ENCODE results near the gene SPDYE5. TPM values are rescaled to one million over a fixed set of nuclear protein-coding genes. Genes with fewer than 3 reads are reported as not detected.
"Not testable (repeated sequence)": the region's sequence is repeated elsewhere in the genome, so short reads cannot be mapped to it uniquely, and the experiment has no call there.

SPDYE5 gene
- total and polyA plus RNA-seq, 2 donors (not counting 1 experiment from before 2014, with no cell fraction given) = 0.27 TPM; not detected in 1

- WGBS (ENCODE audit: insufficient coverage) = under 1% methylated on average over 47 of the region's 49 CpGs
- intact Hi-C loops (cut with micrococcal nuclease) = loop anchor here (5.0 kb wide), 1 partner anchor 251 kb away; the partner anchor contains the start of gene HIP1
- peaks cover 12% of the 10 kb centered on the region for H3K4me1 Mint-ChIP-seq
- H3K79me2 ChIP-seq (ENCODE audit: control insufficient read depth, insufficient read depth, low read length); H3K4me1 ChIP-seq (ENCODE audit: control insufficient read depth in 2 of 2, insufficient read depth in 2 of 2, low read length in 2 of 2); CTCF ChIA-PET; H3K27me3 Mint-ChIP-seq; H3K36me3 ChIP-seq (replicated peaks in 1 of 2; ENCODE audit: control extremely low read depth in 1 of 2, control insufficient read depth in 1 of 2, extremely low read depth in 1 of 2, insufficient read depth in 2 of 2, low read length in 1 of 2); H3K9me3 ChIP-seq (ENCODE audit: control extremely low read depth in 1 of 3, control insufficient read depth in 2 of 3, insufficient read depth in 1 of 3, low read length in 2 of 3); H3K9me3 Mint-ChIP-seq (ENCODE audit: insufficient read depth); H4K20me1 ChIP-seq (ENCODE audit: control insufficient read depth, insufficient read depth, low read length, poor library complexity, severe bottlenecking); H3K27me3 ChIP-seq (replicated peaks in 1 of 4; ENCODE audit: control extremely low read depth in 1 of 4, control insufficient read depth in 3 of 4, insufficient read depth in 4 of 4, low read length in 3 of 4): not testable (repeated sequence)
- Histone ChIP-seq H3K4me3 (ENCODE audit: control extremely low read depth in 1 of 5, extremely low read depth in 1 of 5, insufficient read depth in 1 of 5, low read depth in 2 of 5, low read length in 4 of 5) (peak within 1 kb of the TSS; percentile 39 to 85 (median 77)), H3K9ac (ENCODE audit: low read length) (peak within 1 kb of the TSS; percentile 74), H3K27ac (ENCODE audit: low read length in 2 of 2) (peak within 1 kb of the TSS in 1 of 2 donors; percentile 65), H2AFZ (ENCODE audit: insufficient read depth, low read depth, low read length, poor library complexity, severe bottlenecking) (peak within 1 kb of the TSS; percentile 83), H3K4me2 (replicated peaks; ENCODE audit: low read depth, low read length, poor library complexity, severe bottlenecking) (peak within 1 kb of the TSS; percentile 64)
- H3K27ac Mint-ChIP-seq = peak within 1 kb of the TSS; percentile 76
- POLR2A ChIA-PET = interaction anchor here (0.7 to 0.9 kb wide), 2 partner anchors 253 to 1036 kb away, joined by 3 to 4 read pairs; no protein-coding TSS in a partner anchor
- DNase-seq = peak; percentile 82
- peak within 1 kb of the TSS; percentile 94 for H3K4me3 Mint-ChIP-seq
- ATAC-seq (ENCODE audit: low read depth) = peak; percentile 98
Measured at GRCh38 chr7:75485979-75486643, 6.0 kb upstream of the SPDYE5 start, which contains the start of gene POM121C. Gene POM121C, minus strand, starts transcription at chr7:75486299. Its CDS starts 44,803 bp downstream, at chr7:75441496.

DNA sequence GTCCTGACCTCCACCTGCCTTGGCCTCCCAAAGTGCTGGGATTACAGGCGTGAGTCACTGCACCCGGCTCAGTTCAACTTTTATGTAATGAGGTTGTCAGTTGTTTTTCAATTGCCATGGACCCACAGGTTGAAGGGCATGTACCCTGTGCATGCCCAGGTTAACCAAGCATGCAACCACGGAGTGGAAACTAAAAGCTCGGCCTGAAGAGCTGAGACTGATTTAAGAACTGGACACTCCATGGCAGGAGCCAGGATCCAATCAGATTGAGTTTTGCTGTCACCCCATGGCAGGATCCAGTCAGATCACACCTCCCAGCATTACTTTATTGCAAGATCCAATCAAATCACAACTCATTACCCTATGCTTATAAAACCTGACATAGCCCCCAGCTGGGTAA is 16.9 kb downstream of the SPDYE5 start:
- H3K9me3 Mint-ChIP-seq (ENCODE audit: insufficient read depth); H3K36me3 ChIP-seq (replicated peaks in 1 of 2; ENCODE audit: control extremely low read depth in 1 of 2, control insufficient read depth in 1 of 2, extremely low read depth in 1 of 2, insufficient read depth in 2 of 2, low read length in 1 of 2); H3K4me1 ChIP-seq (ENCODE audit: control insufficient read depth in 2 of 2, insufficient read depth in 2 of 2, low read length in 2 of 2); H3K9ac ChIP-seq (ENCODE audit: low read length); DNase-seq; H3K27me3 ChIP-seq (replicated peaks in 1 of 4; ENCODE audit: control extremely low read depth in 1 of 4, control insufficient read depth in 3 of 4, insufficient read depth in 4 of 4, low read length in 3 of 4); H3K4me1 Mint-ChIP-seq; ATAC-seq (ENCODE audit: low read depth); H3K27ac ChIP-seq (ENCODE audit: low read length in 2 of 2); H3K27me3 Mint-ChIP-seq; H3K4me2 ChIP-seq (replicated peaks; ENCODE audit: low read depth, low read length, poor library complexity, severe bottlenecking); H3K4me3 Mint-ChIP-seq; H3K4me3 ChIP-seq (ENCODE audit: control extremely low read depth in 1 of 5, extremely low read depth in 1 of 5, insufficient read depth in 1 of 5, low read depth in 2 of 5, low read length in 4 of 5); H3K9me3 ChIP-seq (ENCODE audit: control extremely low read depth in 1 of 3, control insufficient read depth in 2 of 3, insufficient read depth in 1 of 3, low read length in 2 of 3); CTCF ChIA-PET; H4K20me1 ChIP-seq (ENCODE audit: control insufficient read depth, insufficient read depth, low read length, poor library complexity, severe bottlenecking); H3K27ac Mint-ChIP-seq; intact Hi-C loops (cut with micrococcal nuclease); H3K79me2 ChIP-seq (ENCODE audit: control insufficient read depth, insufficient read depth, low read length); POLR2A ChIA-PET; H2AFZ ChIP-seq (ENCODE audit: insufficient read depth, low read depth, low read length, poor library complexity, severe bottlenecking): not testable (repeated sequence)
- WGBS (ENCODE audit: insufficient coverage) = no CpG with 5 or more reads among the region's 4 CpGs

GRCh38 chr7:75518842-75519241 is 26.7 kb downstream of the SPDYE5 start:
- intact Hi-C loops (cut with micrococcal nuclease); H3K4me1 Mint-ChIP-seq; H3K4me1 ChIP-seq (ENCODE audit: control insufficient read depth in 2 of 2, insufficient read depth in 2 of 2, low read length in 2 of 2); POLR2A ChIA-PET; H4K20me1 ChIP-seq (ENCODE audit: control insufficient read depth, insufficient read depth, low read length, poor library complexity, severe bottlenecking); DNase-seq; H3K9ac ChIP-seq (ENCODE audit: low read length); ATAC-seq (ENCODE audit: low read depth); H3K4me3 Mint-ChIP-seq; H2AFZ ChIP-seq (ENCODE audit: insufficient read depth, low read depth, low read length, poor library complexity, severe bottlenecking); H3K4me2 ChIP-seq (replicated peaks; ENCODE audit: low read depth, low read length, poor library complexity, severe bottlenecking); H3K9me3 ChIP-seq (ENCODE audit: control extremely low read depth in 1 of 3, control insufficient read depth in 2 of 3, insufficient read depth in 1 of 3, low read length in 2 of 3); H3K27me3 ChIP-seq (replicated peaks in 1 of 4; ENCODE audit: control extremely low read depth in 1 of 4, control insufficient read depth in 3 of 4, insufficient read depth in 4 of 4, low read length in 3 of 4); H3K27ac Mint-ChIP-seq; H3K27me3 Mint-ChIP-seq; H3K9me3 Mint-ChIP-seq (ENCODE audit: insufficient read depth); H3K4me3 ChIP-seq (ENCODE audit: control extremely low read depth in 1 of 5, extremely low read depth in 1 of 5, insufficient read depth in 1 of 5, low read depth in 2 of 5, low read length in 4 of 5); H3K27ac ChIP-seq (ENCODE audit: low read length in 2 of 2): not testable (repeated sequence)
- CTCF ChIA-PET = interaction anchor here (0.6 kb wide), 1 partner anchor 652 kb away, joined by 4 read pairs; no protein-coding TSS in a partner anchor
- no CpG with 5 or more reads among the region's 2 CpGs for WGBS (ENCODE audit: insufficient coverage)
- Histone ChIP-seq H3K36me3 (replicated peaks in 1 of 2; ENCODE audit: control extremely low read depth in 1 of 2, control insufficient read depth in 1 of 2, extremely low read depth in 1 of 2, insufficient read depth in 2 of 2, low read length in 1 of 2) (peaks cover 0 to 12% of the 10 kb centered on the region in 2 experiments), H3K79me2 (ENCODE audit: control insufficient read depth, insufficient read depth, low read length) (peaks cover 18% of the 10 kb centered on the region)

DNA sequence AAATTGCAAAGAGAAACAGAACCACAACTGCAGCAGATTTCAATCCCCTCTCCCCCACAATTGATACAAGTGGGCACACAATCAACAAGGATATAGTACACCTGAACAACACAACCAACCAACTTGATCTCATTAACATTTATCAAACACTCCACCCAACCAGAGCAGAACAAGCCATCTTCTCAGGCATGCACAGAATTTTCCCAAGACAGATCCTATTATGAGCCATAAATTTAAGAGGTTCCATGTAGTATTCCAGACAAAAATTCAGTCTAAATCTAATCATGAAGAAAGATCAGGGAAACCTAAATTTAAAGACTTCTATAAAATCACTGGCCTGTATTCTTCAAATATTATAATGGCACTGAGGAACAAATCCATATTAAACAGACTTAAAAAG is 29.6 kb downstream of the SPDYE5 start:
- H3K4me2 ChIP-seq (replicated peaks; ENCODE audit: low read depth, low read length, poor library complexity, severe bottlenecking); H3K9me3 ChIP-seq (ENCODE audit: control extremely low read depth in 1 of 3, control insufficient read depth in 2 of 3, insufficient read depth in 1 of 3, low read length in 2 of 3); POLR2A ChIA-PET; H3K4me1 ChIP-seq (ENCODE audit: control insufficient read depth in 2 of 2, insufficient read depth in 2 of 2, low read length in 2 of 2); H3K9ac ChIP-seq (ENCODE audit: low read length); H3K4me3 Mint-ChIP-seq; H3K4me3 ChIP-seq (ENCODE audit: control extremely low read depth in 1 of 5, extremely low read depth in 1 of 5, insufficient read depth in 1 of 5, low read depth in 2 of 5, low read length in 4 of 5); H3K27ac ChIP-seq (ENCODE audit: low read length in 2 of 2); H3K9me3 Mint-ChIP-seq (ENCODE audit: insufficient read depth); CTCF ChIA-PET; H3K27me3 Mint-ChIP-seq; H3K27me3 ChIP-seq (replicated peaks in 1 of 4; ENCODE audit: control extremely low read depth in 1 of 4, control insufficient read depth in 3 of 4, insufficient read depth in 4 of 4, low read length in 3 of 4); H4K20me1 ChIP-seq (ENCODE audit: control insufficient read depth, insufficient read depth, low read length, poor library complexity, severe bottlenecking); DNase-seq; H2AFZ ChIP-seq (ENCODE audit: insufficient read depth, low read depth, low read length, poor library complexity, severe bottlenecking); ATAC-seq (ENCODE audit: low read depth); H3K27ac Mint-ChIP-seq: not testable (repeated sequence)
- intact Hi-C loops (cut with micrococcal nuclease) = loop anchor here (10.0 kb wide), 2 partner anchors 447 to 1837 kb away; partner anchors contain the start of genes BUD23, DNAJC30 and RCC1L
- Histone ChIP-seq H3K79me2 (ENCODE audit: control insufficient read depth, insufficient read depth, low read length) (peaks cover 31% of the 10 kb centered on the region), H3K36me3 (replicated peaks in 1 of 2; ENCODE audit: control extremely low read depth in 1 of 2, control insufficient read depth in 1 of 2, extremely low read depth in 1 of 2, insufficient read depth in 2 of 2, low read length in 1 of 2) (peaks cover 3 to 18% of the 10 kb centered on the region in 2 experiments)
- H3K4me1 Mint-ChIP-seq = peaks cover 16% of the 10 kb centered on the region
